Esophagus squamous epithelium (tissue), 5 donors: ENCODE results near the gene HLX. TPM values are rescaled to one million over a fixed set of nuclear protein-coding genes. Genes with fewer than 3 reads are reported as not detected.

Source experiments
- DNase-seq: peaks from one replicate; lab custom pipeline; 2025; lab: John Stamatoyannopoulos, UW
- H3K27ac ChIP-seq, 4 donors: fragments of 200-600 bp; sonication (generic); one replicate each; pipeline ENCODE4 v1.5.1; 2016 to 2019; ENCODE audit warnings: mild to moderate bottlenecking in 1 of 4
- H3K27me3 ChIP-seq, 4 donors: fragments of 200-600 bp; sonication (generic); 1 replicate in 3 of 4; 2 replicates in 1 of 4; pipeline versions ENCODE4 v1.5.1 to v1.6.0; 2017 to 2021; ENCODE audit warnings: antibody characterized with exemption in 1 of 4
- H3K36me3 ChIP-seq, 3 donors: fragments of 200-600 bp; sonication (generic); one replicate each; pipeline ENCODE4 v1.5.1; 2016 to 2019
- H3K4me1 ChIP-seq, 3 donors: fragments of 200-600 bp; sonication (generic); one replicate each; pipeline ENCODE4 v1.5.1; 2017 to 2019
- H3K4me3 ChIP-seq, 4 donors: fragments of 200-600 bp; sonication (generic); 1 replicate in 3 of 4; 2 replicates in 1 of 4; pipeline ENCODE4 v1.5.1; 2016 to 2019; ENCODE audit warnings: mild to moderate bottlenecking in 2 of 4, moderate library complexity in 1 of 4
- H3K9me3 ChIP-seq, 3 donors: fragments of 200-600 bp; sonication (generic); one replicate each; pipeline ENCODE4 v1.5.1; 2016 to 2019
- POLR2A ChIP-seq, 4 donors: fragments of 450-650 bp; IDR thresholded peaks; one replicate each; pipeline ENCODE4 v1.6.1; 2017; ENCODE audit warnings: antibody characterized with exemption in 4 of 4, mild to moderate bottlenecking in 4 of 4, moderate library complexity in 3 of 4
- WGBS, 2 donors: methylation state at CpG; one replicate each; pipeline ENCODE4 v1.1.5; 2018; 5-methylcytosine and 5-hydroxymethylcytosine counted together
- intact Hi-C: fragments of 100-400 bp; cut with DNase I; formaldehyde crosslinking; loops from one replicate; pipeline ENCODE4 v1.15.0; 2022
- total RNA-seq, 4 donors: library from RNA; depleted of rRNA; stranded (reverse); fragments of >200 nt; gene quantifications; one replicate each; pipeline ENCODE4 v1.1.0, GENCODE V29; 2016
- TF ChIP-seq, protein P1 (sequence below), 6 experiments: fragments of 450-650 bp in 4 of 6; fragments of 200-600 bp in 2 of 6; sonication (generic) in 2 of 6; IDR thresholded peaks; one replicate each; pipeline ENCODE4 v1.5.1; 2016 to 2019; ENCODE audit warnings: antibody characterized with exemption in 6 of 6, mild to moderate bottlenecking in 4 of 6, moderate library complexity in 4 of 6
- donor health status: DM: yes; HTN: yes; CAD: no.

HLX gene
- total RNA-seq, 4 donors from 2014 or later = 0.23 to 7.2 (median 0.97) TPM

DNA sequence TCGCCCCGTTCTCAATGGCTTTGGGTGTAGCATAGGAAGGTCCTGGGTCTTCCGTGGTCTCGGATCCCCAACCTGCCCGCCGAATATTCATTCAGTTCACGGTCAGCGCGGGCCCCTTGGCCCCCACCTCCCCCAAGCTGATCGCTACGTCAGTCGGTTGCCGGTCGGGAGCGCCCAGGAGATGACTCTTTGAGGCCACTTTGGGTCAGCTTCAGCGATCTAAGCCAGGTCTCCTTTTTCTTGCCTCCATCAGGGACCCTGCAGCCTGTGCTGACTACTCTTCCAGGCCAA is 12.8 kb downstream of the HLX start:
- 22 to 34% methylated on average over 10 to 14 of the region's 16 CpGs for WGBS, 2 donors
- intact Hi-C loops = no loop called here
- TF ChIP-seq POLR2A (IDR thresholded peaks at IDR 0.05) = no peak
- TF ChIP-seq, protein P1, sequence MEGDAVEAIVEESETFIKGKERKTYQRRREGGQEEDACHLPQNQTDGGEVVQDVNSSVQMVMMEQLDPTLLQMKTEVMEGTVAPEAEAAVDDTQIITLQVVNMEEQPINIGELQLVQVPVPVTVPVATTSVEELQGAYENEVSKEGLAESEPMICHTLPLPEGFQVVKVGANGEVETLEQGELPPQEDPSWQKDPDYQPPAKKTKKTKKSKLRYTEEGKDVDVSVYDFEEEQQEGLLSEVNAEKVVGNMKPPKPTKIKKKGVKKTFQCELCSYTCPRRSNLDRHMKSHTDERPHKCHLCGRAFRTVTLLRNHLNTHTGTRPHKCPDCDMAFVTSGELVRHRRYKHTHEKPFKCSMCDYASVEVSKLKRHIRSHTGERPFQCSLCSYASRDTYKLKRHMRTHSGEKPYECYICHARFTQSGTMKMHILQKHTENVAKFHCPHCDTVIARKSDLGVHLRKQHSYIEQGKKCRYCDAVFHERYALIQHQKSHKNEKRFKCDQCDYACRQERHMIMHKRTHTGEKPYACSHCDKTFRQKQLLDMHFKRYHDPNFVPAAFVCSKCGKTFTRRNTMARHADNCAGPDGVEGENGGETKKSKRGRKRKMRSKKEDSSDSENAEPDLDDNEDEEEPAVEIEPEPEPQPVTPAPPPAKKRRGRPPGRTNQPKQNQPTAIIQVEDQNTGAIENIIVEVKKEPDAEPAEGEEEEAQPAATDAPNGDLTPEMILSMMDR (IDR thresholded peaks at IDR 0.05) = no peak
- peaks cover 10 to 100% (median 53%) of the 10 kb centered on the region in 4 donors for H3K27me3 ChIP-seq
- peaks cover 13 to 37% (median 14%) of the 10 kb centered on the region in 3 donors for H3K4me1 ChIP-seq
- no peaks in the 10 kb centered on the region for H3K9me3 ChIP-seq
- H3K4me3 ChIP-seq = peak overlapping the region in 1 of 4 donors; percentile 14
- H3K36me3 ChIP-seq = no peaks in the 10 kb centered on the region
- DNase-seq = no peak
- H3K27ac ChIP-seq = no peak overlapping the region

GRCh38 chr1:220892997-220893700 is 13.9 kb downstream of the HLX start:
- Histone ChIP-seq H3K27ac (no peak overlapping the region), H3K4me3 (no peak overlapping the region), H3K27me3 (peaks cover 10 to 93% (median 50%) of the 10 kb centered on the region in 4 donors), H3K4me1 (peaks cover 10 to 26% (median 13%) of the 10 kb centered on the region in 3 donors), H3K9me3 (no peaks in the 10 kb centered on the region), H3K36me3 (no peaks in the 10 kb centered on the region)
- WGBS, 2 donors = 25 to 33% methylated on average over 14 to 17 of the region's 18 CpGs
- intact Hi-C loops = no loop called here
- TF ChIP-seq POLR2A (IDR thresholded peaks at IDR 0.05) = no peak
- TF ChIP-seq, protein P1 (IDR thresholded peaks at IDR 0.05) = no peak
- DNase-seq = no peak

GRCh38 chr1:220893701-220894024 is 14.4 kb downstream of the HLX start:
- TF ChIP-seq, protein P1 (IDR thresholded peaks at IDR 0.05) = no peak
- no peak for TF ChIP-seq POLR2A (IDR thresholded peaks at IDR 0.05)
- H3K4me3 ChIP-seq = peak overlapping the region in 3 of 4 donors; percentile 28 to 59 (median 37)
- H3K27me3 ChIP-seq = peaks cover 10 to 88% (median 46%) of the 10 kb centered on the region in 4 donors
- peaks cover 10 to 23% (median 13%) of the 10 kb centered on the region in 3 donors for H3K4me1 ChIP-seq
- no peaks in the 10 kb centered on the region for H3K9me3 ChIP-seq
- H3K27ac ChIP-seq = no peak overlapping the region
- no peak for DNase-seq
- intact Hi-C loops = no loop called here
- H3K36me3 ChIP-seq = no peaks in the 10 kb centered on the region
- WGBS, 2 donors = 20 to 37% methylated on average over 11 of the region's 11 CpGs

DNA sequence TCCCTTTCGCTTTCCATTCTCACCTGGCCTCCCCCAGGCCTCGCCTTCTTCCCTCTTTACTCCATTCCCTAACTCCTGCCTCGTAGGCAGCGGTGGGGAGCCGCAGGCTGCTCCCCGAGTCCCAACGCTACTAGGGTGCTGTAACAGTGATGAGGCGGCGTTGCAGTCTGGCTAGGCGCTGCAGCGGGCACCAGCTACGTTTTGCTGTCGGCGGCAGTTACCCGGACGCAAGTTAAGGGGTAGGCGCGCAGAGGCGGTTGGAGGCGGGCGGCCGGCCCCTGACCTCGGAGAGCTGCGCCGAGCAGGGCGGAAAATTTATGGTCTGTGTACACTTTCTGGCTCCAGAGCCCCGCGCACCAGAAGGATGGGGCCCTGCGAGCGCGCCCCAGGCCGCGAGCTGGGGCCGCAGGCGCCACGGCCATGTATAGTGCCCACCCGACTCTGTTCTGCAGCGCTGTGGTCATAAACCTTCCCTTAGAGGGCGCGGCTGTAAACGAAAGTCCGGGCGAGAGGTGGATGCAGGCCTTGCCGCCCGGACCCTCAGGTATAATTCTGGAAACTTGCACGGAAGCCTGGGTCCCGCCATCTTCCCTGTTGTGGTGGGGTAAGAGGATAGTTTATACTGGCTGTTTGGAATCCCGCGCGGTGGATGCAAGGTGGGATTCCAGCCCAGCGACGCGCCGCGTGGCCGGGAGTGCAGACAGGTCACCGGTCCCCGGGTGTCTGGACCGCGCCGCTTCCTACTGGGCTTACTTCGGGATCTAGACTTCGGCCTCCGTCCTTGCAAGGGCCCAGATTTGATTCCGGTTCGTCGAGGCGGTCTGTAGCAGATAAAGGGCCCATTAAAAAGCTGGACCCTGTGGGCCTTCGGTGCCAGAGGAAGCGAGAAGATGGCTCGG is 15.0 kb downstream of the HLX start:
- no peak overlapping the region for H3K27ac ChIP-seq
- H3K4me3 ChIP-seq = peak overlapping the region in 3 of 4 donors; percentile 28 to 59 (median 37)
- 33 to 40% methylated on average over 14 to 21 of the region's 71 CpGs for WGBS, 2 donors
- TF ChIP-seq, protein P1 (IDR thresholded peaks at IDR 0.05) = no peak
- TF ChIP-seq POLR2A (IDR thresholded peaks at IDR 0.05) = no peak
- H3K9me3 ChIP-seq = no peaks in the 10 kb centered on the region
- intact Hi-C loops = no loop called here
- peaks cover 10 to 82% (median 43%) of the 10 kb centered on the region in 4 donors for H3K27me3 ChIP-seq
- peaks cover 10 to 23% (median 13%) of the 10 kb centered on the region in 3 donors for H3K4me1 ChIP-seq
- no peaks in the 10 kb centered on the region for H3K36me3 ChIP-seq
- DNase-seq = no peak

DNA sequence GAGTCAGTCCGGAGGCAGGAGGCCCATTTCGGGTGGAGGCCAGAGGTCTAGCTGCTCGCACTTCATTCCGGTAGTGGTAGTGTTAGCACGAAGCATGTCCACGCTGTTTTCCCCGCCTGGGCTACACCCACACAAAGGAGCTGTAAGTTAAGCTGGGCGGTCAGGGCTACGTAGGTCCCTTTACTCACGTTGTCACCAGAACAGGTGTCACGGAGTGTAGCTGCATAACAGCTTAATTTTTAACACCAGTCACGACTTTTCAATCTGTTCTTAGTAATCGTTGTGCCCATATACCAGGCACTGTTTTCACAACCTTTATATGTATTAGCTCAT is 15.6 kb downstream of the HLX start:
- Histone ChIP-seq H3K27ac (no peak overlapping the region), H3K36me3 (no peaks in the 10 kb centered on the region), H3K27me3 (peaks cover 10 to 76% (median 43%) of the 10 kb centered on the region in 4 donors), H3K4me1 (peaks cover 10 to 23% (median 13%) of the 10 kb centered on the region in 3 donors), H3K9me3 (no peaks in the 10 kb centered on the region), H3K4me3 (no peak overlapping the region)
- DNase-seq = no peak
- TF ChIP-seq, protein P1 (IDR thresholded peaks at IDR 0.05) = no peak
- TF ChIP-seq POLR2A (IDR thresholded peaks at IDR 0.05) = no peak
- intact Hi-C loops = no loop called here
- WGBS, 2 donors = 53 to 71% methylated on average over 6 to 13 of the region's 13 CpGs
